Germinal center (tissue), 1 donor: ENCODE results near the gene PSMA5.
"Not testable (repeated sequence)": the region's sequence is repeated elsewhere in the genome, so short reads cannot be mapped to it uniquely, and the experiment has no call there.

ENCODE experiments used
- DNase-seq: peaks from one replicate; pipeline ENCODE4 v3.0.0; 2012; ENCODE audit warnings: mixed read lengths, low spot score

PSMA5 gene

DNA sequence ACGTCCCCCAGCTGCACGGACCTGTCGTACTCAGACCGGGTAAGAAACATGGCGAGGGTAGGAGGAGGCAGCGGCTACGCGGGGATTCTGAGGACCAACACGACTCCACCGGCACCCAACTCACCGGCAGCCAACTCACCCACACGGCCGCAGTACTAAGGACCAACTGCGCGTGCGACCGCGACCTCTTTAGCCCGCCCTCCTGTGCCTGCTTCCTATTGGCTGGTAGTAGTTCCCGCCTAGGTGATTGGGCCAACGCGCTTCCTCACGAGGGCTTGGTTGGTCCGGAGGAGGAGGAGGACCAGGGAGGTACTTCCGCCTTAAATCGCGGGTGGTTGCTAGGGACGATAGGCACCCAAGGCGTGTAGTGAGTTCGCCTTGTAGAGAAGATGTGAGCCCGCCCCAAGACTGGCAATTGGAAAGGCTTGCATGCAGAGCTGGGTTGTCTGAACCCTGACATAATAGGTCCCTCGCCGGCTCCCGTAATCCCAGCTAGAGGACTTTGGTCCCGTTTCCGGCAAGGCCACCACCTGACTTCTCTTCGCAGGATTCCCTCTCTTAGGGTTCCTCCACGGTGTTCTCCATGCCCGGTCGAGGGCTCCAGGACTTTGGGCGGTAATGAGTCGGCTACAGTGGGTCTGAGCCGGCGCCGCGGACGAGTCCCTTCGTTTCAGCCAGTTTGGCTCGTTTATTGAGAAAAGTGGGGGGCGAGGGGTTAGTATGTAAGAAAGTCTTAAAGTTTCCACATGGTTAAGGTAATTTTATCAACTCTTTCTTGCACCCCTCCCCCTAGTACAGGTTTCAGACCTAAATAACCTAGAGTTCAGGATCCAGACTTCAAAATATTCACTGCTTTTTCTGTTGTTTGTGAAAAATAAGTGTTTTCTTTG is at the start of gene PSMA5:
PSMA5 (minus strand) TSS at position 168 of the 890 bp plus-strand sequence; CDS start at position 50, 118 bp downstream.
- DNase-seq, result peak; percentile 97

DNA sequence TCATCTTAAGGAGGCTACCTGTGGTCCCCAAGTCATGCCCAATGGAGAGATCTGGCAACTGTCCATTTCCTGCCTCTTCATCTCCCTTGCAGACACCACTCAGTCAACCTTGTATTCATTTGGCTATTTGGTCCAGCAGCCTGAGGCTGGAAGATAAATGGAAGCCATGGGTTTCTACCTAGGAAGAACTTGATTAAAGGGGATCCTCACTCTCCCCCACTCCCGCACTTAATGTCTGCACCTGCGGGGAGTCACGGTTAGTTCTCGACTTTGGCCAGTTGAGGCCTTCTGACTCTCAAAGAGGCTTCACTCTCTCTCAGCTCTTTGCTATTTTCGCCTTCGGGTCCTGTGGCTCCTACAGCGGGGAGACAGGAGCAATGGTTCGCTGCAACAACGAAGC is 49.0 kb upstream of the PSMA5 start:
- DNase-seq, result no peak

DNA sequence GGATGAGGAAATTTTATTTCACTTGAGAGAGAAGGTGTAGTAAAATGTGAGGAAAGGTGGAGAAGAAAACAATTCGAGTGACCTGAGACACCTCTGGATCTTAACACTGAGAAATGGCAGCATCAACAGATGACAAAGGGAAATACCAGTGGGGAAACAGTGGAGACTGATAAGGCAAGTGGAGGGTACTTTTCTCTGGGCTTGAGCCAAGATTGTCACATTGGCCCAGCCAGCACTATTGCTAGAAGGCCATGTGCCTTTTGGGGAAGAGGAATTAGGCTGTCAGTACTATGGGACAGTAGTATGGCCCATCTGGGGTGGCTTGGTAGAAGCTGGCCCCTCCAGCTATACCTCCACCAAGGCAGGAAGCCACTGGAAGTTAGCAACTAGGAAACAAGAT is 48.4 kb upstream of the PSMA5 start:
- DNase-seq, result no peak

DNA sequence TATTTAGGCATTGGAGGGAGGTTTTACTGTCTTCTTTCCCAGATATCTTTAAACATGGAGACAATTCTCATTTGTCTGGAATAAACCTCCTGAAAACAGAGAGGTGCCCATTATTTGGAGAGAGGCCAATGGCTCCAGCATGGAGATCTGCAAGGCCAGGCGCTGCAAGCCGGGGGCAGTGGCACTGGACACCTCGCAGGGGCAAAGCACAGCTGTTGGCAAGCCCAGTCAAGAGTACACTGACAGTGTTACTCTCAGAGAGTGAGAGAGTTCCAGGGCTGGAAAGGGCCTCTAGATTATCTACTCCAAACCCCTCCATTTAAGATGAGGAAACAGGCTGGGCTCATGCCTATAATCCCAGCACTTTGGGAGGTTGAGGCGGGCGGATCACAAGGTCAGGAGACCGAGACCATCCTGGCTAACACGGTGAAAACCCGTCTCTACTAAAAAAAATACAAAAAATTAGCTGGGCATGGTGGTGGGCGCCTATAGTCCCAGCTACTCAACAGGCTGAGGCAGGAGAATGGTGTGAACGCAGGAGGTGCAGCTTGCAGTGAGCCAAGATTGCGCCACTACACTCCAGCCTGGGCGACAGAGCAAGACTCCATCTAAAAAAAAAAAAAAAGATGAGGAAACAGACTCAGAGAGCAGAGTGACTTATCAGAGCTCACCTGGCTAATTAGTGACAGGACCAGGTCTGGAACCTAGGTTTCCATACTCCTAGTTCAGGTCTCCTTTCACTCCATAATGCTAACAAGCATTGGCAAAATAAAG is 47.2 kb upstream of the PSMA5 start:
- DNase-seq, result not testable (repeated sequence)

DNA sequence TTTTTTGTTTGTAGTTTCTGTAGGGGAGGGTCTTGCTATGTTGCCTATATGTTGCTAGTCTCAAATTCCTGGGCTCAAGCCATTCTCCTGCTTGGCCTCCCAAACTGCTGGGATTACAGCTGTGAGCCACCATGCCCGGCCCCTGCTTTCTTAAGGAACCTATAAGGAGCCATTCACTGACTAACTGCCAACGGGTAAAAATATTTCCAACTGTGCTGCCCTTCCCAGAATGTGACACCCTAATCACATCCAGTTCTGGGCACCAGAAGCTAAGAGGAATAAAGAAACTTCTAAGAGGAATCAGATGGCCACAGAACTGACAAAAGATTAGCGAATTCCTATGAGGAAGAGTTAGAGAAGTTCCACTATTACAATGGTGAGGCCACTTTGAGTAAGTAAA is 46.5 kb upstream of the PSMA5 start:
- DNase-seq, result no peak

DNA sequence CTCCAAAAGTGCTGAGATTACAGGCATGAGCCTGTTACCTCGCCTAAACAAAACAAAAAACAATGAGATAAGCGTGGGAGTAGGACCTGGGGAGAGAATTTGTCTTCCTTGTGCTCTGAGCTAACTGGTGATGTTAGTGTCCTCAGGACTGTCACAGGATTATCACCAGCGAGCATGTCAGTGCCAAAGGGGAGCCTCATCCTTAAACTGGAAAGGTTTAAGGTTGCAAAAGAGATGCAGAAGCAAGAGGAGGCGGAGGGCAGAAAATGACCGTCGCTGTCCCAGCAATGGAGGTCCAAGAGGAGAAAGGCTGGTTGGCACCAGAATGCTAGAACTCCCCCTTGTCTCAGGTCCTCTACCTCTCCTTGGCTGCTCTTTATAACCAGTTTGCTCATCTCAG is 44.0 kb upstream of the PSMA5 start:
- DNase-seq, result no peak

DNA sequence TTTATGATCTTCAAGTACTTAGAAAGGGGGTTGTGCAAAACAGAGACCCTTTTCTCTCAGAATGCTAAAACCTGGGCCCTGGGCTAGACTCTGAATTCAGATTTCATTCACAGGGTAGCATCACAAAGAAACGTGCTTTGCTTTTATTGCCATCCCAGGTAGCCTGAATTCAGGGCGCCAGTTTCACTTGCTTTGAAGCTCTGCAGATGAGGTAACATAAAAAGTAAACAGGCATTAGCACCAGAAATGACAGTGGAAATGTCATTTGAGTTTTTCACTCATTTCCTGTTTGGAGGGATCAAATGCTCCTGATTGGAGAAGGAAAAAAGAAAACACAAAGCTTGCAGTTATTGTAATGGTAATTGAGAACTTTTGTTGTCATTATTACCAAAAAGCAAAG is 42.7 kb upstream of the PSMA5 start:
- no peak for DNase-seq

DNA sequence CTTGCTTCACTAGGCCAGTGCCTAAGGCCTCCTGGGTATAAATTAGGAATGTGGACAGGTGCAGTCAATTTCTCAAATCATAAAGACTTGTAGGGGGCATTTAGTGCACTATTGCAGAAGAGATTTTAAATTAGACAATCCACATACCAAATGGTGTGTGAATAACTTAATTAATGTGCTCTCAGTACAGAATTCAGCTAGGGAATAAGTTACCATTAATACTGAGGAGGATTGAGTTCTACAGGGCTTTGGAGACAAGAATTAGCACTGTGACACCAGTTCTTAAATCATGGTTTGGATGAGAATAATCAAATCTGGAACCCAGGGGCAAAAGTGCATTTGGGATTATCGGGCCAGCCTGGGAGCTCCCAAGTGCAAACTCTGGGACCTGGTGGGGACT is 41.8 kb upstream of the PSMA5 start:
- no peak for DNase-seq

DNA sequence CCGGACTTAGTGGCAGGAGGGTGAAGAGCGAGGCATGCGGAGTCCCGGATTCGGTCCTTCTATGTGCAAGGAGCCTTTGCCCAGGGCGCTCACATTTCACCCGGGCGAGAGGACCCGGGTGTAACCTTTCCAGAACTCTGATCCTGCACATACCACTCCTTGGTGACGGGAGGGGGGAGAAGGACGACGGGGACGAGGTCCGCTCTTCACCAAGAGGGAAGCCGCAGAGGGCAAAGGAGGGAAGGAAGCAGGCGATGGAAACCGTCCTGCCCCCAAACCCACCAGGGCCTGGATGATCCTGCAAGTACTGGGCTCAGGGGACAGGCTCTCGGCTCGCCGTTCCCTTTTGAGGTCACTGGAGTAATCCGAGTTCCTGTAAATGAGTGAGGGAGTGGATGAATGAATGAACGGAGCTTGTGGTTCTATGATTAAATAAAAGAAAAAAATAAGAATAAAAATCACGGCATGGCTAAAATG is 41.1 kb upstream of the PSMA5 start:
- no peak for DNase-seq

DNA sequence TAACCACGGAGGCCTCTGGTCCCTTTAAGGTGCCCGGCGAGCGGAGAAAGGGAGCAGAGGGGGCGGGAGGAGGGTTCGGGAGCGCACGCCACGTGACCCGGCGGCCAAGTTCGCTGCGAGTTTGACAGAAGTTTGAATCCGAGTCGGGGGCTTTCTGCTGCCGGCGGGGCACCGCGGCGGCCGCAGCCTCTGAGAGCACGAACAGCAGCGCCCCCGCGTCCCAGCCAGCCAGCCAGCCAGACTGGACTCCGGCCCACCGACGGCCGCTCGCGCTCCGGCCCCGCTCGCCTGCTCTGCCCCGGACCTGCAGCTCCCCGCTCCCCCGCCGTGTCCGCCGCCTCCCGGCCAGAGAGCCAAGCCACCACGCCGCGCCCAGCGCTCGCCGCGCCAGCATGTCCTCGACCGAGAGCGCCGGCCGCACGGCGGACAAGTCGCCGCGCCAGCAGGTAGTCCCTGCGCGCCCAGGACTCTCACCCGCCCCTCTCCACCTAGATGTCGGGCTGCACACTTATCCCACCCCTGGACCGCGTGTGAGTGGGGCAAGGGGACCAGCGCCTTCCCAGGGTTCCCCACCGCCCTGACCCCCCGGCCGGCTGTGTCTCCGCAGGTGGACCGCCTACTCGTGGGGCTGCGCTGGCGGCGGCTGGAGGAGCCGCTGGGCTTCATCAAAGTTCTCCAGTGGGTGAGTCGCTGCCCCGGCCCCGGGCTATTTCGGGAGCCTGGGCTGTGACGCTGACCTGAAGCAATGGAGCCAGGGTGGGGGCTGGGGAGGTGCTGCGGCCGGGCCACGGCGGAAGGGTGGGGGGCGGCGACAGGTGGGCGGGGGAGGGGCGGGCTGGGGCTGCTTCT is 40.4 kb upstream of the PSMA5 start, which contains the start of gene SYPL2:
SYPL2 (plus strand) TSS at position 95 of the 849 bp plus-strand sequence; CDS start at position 393, 298 bp downstream.
- DNase-seq, result no peak

DNA sequence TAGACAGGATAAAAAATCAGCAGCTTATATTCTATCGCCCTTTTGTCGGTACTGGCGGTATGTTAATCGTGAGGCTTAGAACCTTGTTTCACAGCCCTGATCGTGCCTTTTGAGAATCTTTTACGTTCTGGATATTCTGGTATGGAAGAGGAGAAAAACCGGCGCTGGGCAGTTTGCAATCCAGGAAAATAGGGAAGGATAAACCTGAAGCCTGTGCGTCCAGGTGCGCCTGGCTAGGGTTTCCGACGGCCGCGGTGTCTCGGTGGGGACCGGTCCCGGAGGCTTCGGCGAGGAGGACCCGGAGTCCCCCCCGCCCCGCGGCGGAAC is 39.8 kb upstream of the PSMA5 start:
- DNase-seq, result no peak

DNA sequence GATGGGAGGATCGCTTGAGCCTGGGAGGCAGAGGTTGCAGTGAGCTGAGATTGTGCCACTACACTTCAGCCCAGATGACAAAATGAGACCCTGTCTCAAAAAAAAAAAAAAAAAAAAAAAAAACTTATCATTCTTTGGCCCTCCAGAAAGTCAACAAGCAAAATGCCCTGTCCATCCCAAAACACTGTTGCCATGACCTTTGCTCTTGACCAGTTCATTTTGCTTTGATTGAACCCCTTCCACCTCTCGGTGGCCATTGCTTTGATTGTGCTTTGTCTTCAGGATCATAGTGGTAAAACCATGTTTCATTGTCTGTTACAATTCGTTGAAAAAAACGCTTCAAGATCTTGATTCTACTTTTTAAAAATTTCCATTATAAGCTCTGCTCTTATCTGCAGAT is 31.6 kb upstream of the PSMA5 start:
- no peak for DNase-seq

DNA sequence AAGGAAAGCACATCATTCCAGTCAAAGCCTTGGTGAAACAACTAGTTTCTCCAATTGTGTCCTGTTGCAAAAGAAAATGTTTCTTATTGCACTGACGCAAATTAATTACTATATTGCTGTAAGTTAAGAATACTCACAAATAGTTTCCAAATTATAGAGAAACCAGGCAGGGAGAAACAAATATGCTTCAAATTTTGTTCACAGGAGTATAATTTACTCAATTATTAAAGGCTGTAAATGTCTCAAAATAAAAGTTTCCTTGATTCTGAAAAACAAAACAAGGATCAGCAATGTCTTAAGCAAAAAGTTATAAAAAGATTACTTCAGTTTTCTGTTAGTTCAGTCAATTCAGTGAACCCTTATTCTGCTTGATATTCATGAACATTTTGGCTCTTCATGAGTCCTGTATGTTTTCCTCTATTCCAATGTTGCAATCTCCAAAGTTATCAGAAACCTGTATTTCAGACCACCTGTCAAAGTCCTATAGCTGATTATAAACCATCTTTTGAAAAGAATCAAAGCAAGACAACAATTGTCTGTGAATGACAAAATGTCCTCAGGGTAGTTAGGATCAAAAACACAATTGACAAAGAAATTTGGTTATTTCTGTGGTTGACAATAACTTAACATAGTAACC is 28.4 kb upstream of the PSMA5 start:
- no peak for DNase-seq

DNA sequence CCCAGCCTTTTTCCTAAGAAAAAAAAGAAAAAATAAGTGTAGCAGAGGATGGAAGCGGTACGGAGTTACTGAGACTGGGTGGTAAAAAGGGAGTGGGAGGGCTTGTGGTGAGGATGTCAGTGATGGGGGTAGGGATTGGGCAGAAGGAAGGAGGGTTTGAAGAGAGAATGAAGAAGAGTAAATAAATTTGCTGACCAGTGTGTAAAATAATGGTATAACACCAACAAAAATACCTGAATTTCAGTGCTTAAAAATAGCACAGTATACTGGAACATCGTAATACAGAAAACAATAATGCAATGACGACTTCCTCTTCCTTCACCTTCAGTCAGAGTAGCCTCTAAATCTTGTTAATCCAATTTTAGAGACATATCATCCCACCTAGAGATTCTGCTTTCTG is 21.3 kb upstream of the PSMA5 start:
- no peak for DNase-seq

DNA sequence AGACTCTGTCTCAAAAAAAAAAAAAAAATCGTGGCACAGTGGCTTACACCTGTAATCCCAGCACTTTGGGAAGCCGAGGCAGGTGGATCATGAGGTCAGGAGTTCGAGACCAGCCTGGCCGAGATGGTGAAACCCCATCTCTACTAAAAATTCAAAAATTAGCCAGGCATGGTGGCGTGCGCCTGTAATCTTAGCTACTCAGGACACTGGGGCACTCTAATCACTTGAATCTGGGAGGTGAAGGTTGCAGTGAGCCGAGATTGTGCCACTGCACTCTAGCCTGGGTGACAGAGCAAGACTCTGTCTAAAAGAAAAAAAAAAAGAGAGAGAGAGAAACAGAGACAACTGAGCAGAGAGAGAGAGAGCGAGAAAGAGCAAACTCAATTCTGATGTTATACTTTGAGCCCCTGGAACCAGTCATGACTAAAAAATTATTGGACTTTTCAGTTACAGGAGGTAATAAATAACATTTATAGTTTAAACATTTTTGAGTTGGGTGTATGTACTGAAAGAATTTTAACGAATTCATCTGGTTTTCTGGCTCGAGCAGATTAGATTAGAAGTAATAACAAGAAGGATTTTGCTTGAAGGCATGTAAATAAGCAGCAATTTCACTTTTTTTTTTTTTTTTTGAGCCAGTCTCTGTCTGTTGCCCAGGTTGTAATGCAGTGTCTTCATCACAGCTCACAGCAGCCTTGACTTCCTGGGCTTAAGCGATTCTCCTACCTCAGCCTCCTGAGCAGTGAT is 19.9 kb upstream of the PSMA5 start:
- not testable (repeated sequence) for DNase-seq

DNA sequence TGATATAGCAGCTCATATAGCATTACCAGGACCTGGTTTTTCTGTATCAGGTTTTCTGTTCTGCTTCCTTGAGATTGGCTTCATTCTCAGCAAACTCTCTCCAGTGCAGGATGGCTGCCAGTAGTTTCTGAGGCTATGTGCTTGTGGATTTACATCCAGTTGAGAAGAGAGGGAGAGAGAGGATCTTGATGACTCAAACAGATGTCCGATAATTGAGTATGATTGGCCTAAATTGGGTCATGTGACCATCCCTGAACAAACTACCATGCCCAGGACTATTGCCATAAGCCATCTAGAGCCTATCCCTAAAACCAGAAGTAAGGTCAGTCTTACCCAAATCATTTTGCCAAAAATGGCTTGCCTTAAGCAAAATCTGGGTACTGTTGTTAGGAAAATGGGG is 18.1 kb upstream of the PSMA5 start:
- DNase-seq, result no peak

DNA sequence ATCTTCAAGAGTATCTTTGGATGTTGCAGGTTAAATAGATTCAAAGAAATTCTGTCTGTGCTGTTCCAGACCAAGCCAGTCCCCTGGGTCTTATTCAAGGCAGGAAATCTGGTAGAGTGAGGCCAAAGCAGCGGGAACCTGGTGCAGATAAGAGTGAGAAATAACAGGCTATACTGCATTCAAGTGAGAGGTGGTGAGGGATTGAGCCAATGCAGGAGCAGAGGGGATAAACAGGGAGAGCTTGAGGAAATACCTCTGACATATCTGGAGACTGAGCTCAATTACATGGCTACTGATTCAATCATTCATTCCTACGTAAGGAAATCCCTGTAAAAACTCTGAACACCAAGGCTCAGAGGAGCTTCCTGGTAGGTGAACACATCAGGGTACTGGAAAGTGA is 17.2 kb upstream of the PSMA5 start:
- DNase-seq, result no peak

DNA sequence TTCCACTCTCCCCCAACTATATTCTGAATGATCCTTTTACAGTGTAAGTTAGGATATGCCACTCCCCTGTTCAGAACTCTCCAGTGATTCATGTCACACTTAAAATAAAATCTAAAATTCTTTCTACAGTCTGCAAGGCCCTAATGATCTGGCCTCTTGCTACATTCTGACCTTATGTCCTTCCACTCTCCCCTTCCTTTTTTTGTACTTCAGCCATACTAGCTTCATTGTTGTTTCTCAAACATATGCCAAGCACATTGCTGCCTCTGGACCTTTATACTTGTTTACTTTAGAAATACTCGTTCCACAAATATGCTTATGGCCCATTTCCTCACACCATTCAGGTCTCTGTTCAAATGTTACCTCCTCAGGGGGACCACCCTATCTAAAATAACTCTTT is 14.8 kb upstream of the PSMA5 start:
- no peak for DNase-seq

DNA sequence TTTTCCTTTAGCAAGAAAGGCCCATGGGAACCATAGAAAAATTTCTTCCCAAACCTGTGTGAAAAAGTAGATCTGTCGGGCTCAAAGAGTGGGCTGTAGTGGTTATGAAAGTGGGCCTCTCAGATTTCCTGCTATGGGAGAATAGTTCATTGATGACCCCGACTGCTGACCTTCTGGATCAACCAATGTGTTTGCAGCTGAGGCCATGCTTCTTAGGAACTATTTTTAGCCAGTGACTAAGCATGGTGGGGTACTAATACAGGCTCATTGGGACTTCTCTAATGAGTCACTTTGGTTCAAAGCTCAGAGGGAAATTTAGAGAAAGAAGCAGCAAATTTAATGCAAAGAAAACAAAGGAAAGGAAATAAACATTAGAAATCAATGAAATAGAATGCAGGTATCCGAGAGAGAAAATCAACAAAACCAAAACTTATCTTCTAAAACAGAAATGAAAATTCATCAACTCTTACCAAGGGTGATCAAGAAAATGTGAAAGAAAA is 12.6 kb upstream of the PSMA5 start:
- DNase-seq, result no peak

DNA sequence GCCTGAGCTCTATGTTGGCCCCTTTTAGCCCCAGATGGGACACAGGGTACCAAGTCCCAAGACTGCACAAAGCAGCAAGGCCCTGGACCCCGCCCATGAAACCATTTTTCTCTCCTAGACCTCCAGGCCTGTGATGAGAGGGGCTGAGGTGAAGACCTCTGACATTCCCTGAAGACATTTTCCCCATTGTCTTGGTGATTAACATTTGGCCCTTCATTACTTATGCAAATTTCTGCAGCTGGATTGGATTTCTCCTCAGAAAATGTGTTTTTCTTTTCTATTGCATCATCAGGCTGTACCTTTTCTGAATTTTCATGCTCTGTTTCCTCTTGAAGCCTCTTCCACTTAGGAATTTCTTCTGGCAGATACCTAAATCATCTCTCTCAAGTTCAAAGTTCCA is 8.2 kb upstream of the PSMA5 start:
- no peak for DNase-seq

DNA sequence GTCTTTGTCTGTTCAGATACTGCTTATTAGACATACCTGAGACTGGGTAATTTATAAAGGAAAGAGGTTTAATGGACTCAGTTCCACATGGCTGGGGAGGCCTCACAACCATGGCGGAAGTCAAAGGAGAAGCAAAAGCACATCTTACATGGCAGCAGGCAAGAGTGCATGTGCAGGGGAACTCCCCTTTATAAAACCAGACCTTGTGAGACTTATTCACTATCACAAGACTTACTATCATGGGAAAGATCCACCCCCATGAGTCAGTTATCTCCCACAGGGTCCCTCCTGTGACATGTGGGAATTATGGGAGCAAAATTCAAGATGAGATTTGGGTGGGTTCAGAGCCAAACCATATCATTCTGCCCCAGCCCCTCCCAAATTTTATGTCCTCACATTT is 7.1 kb upstream of the PSMA5 start:
- no peak for DNase-seq
